GM03348 (cell line): ENCODE data around the gene SEC24D.
"Not testable (repeated sequence)": the region's sequence is repeated elsewhere in the genome, so short reads cannot be mapped to it uniquely, and the experiment has no call there.

ENCODE experiments used
- DNase-seq: peaks from one replicate; pipeline ENCODE4 v3.0.0; 2012; ENCODE audit warnings: low spot score

The SEC24D gene

DNA sequence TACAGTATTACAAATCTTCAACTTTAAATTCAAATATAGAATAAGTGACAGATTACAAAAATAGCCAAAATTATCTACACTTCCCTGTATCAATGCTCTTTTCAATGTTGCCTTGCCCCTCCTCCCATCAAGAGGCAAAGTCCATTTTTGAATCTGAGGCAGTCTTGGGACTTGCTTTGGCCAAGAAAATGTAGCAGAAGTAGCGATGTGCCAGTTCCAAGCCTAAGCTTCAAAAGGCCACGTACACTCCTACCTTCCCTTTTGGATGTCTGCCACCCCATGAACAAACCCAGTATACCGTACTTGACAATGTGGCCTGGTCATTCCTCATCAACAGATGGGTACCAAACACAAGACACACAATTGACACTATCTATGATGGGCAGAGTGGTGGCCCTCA lies 24.1 kb downstream of the SEC24D start:
- no peak for DNase-seq

DNA sequence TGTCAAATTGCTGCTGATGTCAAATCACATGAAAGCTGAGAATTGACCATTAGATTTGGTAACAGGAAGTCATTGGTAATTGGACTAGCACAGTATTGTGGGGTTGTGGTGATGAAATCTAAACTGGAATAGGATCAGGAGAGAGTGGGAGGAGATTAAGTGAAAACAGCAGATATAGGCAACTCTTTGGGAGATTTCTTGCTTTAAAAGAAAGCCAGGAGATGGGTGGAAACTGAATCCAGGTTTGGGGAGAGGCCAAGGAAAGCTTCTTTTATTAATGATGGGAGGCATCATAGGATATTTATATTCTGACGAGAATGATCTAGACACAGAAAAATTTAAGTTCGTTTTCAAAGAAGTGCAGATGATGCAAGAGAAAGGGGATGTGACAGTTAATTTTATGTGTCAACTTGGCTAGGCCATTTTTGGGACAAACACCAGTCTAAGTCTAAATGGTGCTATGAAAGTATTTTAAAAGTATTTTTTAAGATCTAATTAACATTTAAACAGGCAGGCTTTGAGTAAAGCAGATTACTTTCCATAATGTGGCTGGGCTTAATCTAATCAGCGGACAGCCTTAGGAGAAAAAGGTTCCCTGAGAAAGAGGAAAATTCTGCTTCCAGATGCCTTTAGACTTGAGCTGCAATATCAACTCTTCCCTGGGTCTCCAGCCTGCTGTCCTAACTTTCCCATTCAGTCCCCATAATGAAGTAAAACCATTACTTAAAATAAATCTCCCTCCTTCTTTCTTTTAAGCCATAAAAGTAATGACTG lies 24.7 kb downstream of the SEC24D start:
- DNase-seq, result peak; percentile 82

DNA sequence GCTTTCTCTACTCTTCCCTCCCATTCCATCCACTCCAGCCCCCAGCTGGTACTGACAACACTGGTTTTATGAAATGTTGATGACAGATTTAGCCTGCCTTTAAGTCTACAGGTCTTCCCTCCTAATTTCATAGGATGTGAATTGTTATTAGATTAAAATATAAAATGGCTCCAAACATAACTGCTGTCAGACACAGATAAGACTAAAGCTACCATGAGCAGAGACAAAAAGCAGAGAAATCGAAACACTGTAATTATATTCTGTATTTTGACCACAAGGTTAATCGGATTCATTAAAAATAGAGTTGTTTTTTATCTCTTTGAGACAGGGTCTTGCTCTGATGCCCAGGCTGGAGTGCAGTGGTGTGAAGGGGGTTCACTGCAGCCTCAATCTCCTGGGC lies 28.3 kb downstream of the SEC24D start:
- no peak for DNase-seq

DNA sequence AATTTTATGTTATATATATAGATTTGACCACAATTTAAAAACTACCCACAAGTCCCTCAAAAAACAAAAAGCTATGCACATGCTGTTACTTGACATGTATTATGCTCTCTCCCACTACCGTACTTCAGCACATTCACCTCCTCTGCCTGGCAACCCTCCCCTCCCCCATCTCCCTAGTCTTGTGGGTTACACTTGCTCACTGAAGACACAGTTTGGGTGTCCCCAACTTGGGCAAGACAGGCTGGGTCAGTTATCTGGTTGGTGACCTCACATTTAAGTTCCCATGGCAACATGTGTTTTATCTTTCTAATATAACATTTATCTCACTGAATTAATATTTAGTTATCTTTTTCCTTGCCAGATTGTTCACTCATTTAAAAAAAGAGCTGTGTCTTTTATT lies 32.7 kb downstream of the SEC24D start:
- DNase-seq, result no peak

DNA sequence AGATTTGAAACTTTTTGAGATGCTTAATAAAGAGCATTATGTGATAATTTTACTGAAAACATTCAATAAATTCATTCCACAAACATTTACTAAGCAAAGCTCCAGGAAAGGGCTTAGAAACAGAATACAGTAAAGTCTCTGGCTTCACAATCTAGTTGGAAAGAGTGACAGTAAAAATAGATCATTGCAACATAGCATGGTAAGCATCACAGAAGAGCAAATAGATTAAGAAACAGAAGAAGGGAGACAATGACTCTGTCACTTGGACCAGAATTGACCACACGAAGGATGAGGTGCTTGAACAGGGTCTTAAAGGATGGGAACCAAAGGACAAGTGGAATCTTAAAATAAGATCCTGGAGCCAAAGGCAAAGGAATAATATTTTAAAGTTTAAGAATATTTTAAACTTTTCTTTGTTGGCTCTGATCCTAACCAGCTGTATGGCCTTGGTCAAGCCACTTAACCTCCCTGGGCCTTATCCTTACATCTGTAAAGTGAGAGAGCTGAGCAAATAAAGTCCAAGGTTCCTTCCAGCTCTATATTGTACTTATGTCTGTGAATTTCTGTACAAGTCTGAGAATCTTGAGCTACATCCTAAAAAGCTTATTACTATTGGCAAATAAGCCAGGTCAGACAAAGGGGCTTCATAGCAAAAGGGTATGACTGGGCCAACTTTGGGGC lies 33.9 kb downstream of the SEC24D start:
- no peak for DNase-seq

DNA sequence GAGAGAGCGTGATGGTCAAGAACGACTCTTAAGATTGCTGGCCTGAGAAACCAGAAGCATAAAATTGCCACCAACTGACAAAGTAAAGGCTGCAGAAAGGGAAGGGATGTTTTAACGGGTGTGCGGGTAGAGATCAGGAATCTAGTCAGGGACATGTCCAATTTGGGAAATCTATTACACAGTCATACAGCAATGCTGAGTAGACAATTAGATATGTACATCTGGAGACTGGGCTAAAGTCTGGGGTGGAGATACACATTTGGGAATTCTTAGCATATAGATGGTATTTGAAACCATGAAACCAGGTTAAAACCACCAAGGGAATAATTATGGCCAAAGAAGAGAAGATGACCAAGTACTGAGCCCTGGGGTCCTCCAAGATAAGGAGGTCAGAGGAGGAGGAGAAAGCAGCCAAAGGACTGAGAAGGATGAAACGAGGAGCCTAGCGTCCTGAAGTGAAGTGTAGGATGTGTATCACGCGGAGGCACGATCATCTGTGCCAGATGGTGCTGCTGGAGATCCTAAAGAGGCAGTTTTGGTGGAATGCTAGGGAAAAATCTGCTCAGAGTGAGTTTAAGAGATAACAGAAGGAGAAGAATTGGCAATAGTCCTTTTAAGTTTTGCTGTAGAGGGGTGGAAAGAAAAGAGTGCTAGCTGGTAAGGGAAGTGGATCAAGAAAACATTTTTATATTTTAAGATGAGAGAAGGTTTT lies 36.5 kb downstream of the SEC24D start:
- no peak for DNase-seq

DNA sequence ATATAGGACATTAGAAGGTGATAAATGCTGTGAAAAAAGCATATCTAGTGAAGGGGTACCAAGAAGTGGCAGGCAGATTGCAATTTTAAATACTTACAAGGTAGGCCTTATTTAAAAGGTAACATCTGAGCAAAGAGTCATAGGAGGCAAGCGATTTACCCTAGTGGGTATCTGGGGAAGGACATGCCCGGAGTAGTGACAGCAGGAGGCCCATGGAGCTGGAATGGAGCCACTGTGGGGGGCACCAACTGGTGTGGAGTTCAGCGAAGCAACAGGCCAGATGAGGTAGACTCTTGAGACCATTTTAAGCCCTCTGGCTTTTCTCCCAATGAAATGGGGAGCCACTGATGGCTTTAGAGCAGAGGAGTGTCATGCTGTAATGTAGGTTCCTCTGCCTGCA lies 37.3 kb downstream of the SEC24D start:
- no peak for DNase-seq

DNA sequence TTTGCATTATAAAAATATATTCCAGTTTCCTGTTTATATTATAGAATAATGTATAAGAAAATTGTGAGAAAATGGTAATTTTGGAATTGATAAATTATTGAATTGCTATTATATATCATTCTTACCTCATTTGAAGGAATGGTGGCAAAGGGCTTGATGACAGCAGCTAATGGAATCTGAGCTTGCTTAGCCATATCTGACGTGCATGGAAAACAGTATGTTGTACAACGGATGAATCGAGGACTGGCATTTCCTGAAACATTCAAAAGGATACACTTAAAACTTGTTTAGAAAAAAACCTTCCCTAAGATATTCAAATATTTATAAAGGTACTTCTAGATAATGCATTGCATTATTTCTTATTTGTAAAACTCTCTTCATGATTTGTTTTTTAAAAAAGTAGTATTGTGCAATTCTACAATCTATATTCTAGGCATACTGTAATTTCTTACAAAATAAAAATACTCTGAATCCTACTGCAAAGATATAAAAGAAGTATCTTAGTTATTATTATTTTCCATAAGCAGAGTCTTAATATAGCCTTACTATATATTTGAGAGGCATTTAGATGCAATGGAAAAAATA lies 38.3 kb downstream of the SEC24D start:
- DNase-seq, result peak; percentile 46

DNA sequence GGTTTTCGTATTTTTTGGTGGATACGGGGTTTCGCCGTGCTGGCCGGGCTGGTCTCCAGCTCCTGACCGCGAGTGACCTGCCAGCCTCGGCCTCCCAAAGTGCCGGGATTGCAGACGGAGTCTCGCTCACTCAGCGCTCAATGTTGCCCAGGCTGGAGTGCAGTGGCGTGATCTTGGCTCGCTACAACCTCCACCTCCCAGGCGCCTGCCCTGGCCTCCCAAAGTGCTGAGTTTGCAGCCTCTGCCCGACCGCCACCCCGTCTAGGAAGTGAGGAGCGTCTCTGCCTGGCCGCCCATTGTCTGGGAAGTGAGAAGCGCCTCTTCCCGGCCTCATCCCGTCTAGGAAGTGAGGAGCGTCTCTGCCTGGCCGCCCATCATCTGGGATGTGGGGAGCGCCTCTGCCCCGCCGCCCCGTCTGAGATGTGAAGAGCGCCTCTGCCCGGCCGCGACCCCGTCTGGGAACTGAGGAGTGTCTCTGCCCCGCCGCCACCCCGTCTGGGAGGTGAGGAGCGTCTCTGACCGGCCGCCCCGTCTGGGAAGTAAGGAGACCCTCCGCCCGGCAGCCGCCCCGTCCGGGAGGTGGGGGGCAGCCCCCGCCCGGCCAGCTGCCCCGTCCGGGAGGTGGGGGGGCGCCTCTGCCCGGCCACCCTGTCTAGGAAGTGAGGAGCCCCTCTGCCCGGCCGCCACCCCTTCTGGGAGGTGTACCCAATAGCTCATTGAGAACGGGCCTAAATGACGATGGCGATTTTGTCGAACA lies 44.1 kb downstream of the SEC24D start:
- not testable (repeated sequence) for DNase-seq

DNA sequence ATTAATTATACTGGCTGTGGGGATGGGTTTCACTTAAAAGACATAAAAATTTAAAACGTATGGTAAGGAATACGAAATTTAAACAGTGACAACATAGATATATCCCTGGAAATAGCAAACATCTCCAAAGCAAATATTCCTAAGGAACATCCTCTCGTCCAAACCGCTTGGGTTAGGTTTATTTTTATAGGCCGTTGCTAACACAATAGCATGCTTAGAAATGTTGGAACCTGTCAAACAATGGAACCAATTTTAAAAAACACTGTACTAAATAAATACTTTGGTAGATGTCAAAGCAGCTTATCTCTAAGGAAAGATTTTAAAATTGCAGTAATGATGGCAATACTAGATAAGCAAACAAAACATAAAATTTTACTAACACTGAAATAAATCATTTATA lies 45.4 kb downstream of the SEC24D start:
- no peak for DNase-seq

DNA sequence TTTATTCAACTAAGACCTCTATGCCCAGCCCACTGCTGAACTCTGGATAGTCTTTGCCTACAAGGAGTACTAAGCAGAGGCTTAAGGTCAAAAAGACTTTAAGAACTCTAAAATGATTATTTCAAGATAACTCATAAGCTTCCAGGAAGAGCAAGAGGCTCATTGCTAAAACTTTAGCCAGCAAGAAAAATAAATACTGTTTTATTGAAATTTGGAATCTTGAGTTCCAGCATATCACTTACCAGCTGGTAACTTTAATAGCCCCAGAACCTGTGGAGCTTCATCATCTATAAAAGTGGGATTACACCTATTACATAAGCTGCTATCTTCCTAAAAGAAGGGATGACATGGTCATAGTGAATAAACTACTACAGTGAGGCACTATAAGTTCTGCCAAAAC lies 47.0 kb downstream of the SEC24D start:
- no peak for DNase-seq

DNA sequence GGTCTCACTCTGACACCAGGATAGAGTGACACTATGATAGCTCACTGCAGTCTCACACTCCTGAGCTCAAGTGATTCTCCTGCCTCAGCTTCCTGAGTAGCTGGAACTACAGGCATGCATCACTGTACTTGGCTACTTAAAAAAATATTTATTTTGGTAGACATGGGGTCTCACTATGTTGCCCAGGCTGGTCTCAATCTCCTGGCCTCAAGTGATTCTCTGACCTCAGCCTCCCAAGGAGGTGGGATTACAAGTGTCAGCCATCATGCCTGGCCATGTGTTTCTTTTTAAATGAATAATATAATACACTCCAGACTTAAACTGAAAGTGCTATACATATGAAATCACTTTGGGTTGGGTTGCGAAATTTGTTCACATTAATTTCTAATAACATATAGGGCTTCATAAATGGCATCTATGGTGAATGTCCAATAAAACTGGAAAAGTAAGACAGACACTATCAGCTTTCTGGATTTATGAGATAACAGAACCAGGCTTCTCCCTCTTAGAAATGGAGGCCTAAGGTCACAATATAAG lies 48.0 kb downstream of the SEC24D start:
- DNase-seq, result no peak

DNA sequence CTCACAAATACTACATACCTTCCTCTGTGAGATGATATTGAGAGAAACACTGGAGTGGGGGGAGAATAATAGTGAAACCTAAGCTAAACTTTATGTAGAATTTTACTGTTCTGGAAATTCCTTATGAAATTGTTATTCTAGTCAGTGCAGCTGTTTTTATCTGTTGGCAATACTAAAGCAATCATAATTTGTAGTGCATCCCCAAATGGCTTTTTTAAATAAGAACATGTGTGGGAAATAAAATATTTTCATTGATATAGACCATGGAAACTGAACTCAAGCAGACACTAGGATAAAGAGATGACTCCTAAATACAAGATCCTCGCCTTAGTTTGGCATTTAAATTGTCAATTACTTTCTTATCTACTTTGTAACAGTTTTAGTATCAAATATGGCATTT lies 51.1 kb downstream of the SEC24D start:
- DNase-seq, result no peak

DNA sequence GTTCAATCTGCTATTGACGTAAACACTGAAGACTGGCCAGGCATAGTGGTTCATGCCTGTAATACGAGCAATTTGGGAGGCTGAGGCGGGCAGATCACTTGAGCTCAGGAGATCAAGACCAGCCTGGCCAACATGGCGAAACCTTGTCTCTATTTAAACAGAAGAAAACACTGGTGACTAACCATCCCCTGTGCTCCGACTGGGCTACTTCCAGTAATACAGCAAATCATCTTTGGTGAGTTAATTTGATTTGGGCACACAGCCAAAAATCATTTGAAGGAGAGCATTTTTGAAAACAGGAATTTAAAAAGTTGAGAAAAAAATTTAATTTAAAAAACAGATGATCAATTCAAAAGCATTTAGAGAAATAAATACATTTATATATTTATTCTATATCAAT lies 52.0 kb downstream of the SEC24D start:
- DNase-seq, result no peak

DNA sequence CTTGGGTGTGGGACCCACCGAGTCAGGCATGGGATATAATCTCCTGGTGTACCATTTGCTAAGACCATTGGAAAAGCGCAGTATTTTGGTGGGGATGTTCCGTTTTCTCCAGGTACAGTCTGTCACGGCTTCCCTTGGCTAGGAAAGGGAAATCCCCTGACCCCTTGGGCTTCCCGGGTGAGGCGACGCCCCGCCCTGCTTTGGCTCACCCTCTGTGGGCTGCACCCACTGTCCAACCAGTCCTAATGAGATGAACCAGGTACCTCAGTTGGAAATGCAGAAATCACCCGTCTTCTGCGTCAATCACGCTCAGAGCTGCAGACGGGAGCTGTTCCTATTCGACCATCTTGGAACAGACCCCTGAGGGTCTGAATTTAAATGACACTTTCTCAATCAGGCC lies 53.0 kb downstream of the SEC24D start:
- not testable (repeated sequence) for DNase-seq

DNA sequence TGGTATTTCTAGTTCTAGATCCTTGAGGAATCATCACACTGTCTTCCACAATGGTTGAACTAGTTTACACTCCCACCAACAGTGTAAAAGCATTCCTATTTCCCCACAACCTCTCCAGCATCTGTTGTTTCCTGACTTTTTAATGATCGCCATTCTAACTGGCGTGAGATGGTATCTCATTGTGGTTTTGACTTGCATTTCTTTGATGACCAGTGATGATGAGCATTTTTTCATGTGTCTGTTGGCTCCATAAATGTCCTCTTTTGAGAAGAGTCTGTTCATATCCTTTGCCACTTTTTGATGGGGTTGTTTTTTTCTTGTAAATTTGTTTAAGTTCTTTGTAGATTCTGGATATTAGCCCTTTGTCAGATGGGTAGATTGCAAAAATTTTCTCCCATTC lies 58.3 kb downstream of the SEC24D start:
- DNase-seq, result not testable (repeated sequence)

DNA sequence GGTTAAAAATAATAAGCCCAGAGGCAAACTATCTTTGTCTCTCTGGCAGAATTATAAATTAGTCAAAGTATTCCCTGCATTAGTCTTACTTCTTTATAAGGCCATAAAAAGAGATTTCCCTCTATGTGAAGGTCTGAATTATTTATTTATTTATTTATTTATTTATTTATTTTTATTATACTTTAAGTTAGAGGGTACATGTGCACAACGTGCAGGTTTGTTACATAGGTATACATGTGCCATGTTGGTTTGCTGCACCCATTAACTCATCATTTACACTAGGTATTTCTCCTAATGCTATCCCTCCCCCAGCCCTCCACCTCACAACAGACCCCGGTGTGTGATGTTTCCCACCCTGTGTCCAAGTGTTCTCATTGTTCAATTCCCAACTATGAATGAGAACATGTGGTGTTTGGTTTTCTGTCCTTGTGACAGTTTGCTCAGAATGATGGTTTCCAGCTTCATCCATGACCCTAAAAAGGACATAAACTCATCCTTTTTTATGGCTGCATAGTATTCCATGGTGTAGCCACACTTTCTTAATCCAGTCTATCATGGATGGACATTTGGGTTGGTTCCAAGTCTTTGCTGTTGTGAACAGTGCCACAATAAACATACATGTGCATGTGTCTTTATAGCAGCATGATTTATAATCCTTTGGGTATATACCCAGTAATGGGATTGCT lies 58.8 kb downstream of the SEC24D start:
- not testable (repeated sequence) for DNase-seq

DNA sequence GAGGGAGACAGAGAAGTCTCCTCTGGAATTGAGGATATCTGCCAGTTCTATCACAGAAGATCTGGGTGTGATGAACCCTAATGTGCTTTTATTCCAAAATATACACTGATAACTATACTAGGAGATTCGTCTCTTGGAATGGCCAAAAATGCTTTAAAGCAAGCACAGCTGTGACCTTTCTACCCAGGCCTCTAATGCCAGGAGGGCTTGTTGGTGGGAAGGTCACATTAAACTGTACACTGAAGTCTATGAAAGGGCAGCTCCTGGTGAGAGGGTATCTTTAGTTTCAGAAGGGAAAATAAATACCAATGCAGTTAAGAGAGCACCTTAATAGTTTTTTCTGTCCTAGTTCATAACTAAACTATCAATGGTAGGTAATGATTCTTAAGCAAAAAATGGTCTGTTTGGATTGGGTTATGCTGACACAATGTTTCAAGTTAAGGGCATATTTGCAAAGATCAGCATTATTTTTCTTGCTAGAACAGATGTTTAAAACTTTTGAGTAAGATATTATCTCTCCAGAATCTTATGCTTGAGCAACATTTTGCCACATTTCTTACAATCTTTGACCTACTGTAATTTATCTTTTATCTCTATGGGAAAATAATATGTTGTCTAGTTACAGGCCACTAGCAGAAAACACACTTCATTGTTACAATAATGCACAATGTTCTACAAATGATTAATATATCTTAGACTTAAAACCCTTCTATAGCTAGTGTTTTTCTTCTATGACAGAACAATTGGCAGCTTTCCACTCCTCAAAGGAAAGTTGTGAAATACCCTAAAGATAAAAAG lies 59.6 kb downstream of the SEC24D start:
- DNase-seq, result no peak

DNA sequence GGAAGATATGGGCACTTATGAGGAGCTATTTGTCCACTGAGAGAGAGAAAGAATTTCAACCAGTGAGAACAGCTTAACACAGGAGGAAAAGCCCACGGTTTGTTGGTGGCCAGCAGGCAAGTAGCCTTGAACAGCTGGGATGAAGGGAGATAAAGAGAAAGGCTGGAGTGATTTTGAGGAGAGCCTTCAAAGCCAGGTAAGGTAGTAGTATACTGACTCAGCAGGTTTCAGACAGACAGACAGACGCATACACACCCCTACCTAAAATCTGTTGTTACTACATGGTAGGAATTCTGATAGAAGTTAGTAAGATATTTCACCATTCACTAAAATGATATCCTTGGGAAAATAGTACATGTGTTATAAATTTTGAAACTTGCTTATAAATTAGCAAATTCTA lies 60.5 kb downstream of the SEC24D start:
- DNase-seq, result no peak

DNA sequence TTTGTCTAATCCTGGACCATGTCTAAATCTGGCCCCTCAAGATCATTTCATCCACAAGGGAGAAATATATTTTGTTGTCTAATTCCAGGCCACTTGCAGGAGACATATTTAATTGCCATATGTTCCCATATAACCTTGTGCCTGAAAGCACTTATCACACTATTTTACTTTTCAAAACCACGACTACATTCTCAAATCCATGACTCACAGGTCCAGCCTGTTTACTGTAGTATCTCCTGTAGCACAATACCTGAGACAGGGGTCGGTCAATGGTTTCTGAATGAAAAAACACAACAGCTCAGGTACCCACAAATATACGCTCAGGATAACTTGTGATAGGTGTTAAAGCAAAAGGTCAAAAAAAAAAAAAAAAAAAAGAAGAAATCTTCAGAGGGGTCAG lies 60.9 kb downstream of the SEC24D start:
- no peak for DNase-seq
